Cardiac muscle cell (in vitro differentiated cells and primary cell): ENCODE data around the gene CCIN. TPM values are rescaled to one million over a fixed set of nuclear protein-coding genes. Genes with fewer than 3 reads are reported as not detected.

ENCODE experiments used
- DNase-seq, 2 donors: peaks; one replicate each; pipeline versions ENCODE4 v3.0.0 to v3.0.0-alpha.2; 2010 to 2017; ENCODE audit warnings: low read depth in 1 of 2, low spot score in 1 of 2
- H3K27ac ChIP-seq: fragments of 200-600 bp; sonication (generic); 2 replicates; pipeline ENCODE4 v1.5.1; 2016
- H3K27me3 ChIP-seq: fragments of 200-600 bp; sonication (generic); 2 replicates; pipeline ENCODE4 v1.6.0; 2016; ENCODE audit warnings: control low read depth
- H3K36me3 ChIP-seq: fragments of 200-600 bp; sonication (generic); 2 replicates; pipeline ENCODE4 v1.5.1; 2016; ENCODE audit warnings: control low read depth
- H3K4me1 ChIP-seq: fragments of 200-600 bp; sonication (generic); 2 replicates; pipeline ENCODE4 v1.8.1; 2017; ENCODE audit warnings: low read depth, mild to moderate bottlenecking, mixed run types
- H3K4me3 ChIP-seq: fragments of 200-600 bp; sonication (generic); 2 replicates; pipeline ENCODE4 v1.5.1; 2016; ENCODE audit warnings: mild to moderate bottlenecking
- H3K9me3 ChIP-seq: fragments of 200-600 bp; sonication (generic); 2 replicates; pipeline ENCODE4 v1.5.1; 2017; ENCODE audit warnings: low read depth, mild to moderate bottlenecking, control low read depth
- CTCF ChIP-seq: IDR thresholded peaks from 2 replicates; pipeline ENCODE4 v1.5.1; 2012; ENCODE audit warnings: low read depth, mild to moderate bottlenecking, low read length
- polyA plus RNA-seq: library from polyadenylated mRNA; unstranded; fragments of >200 nt; fragmentation: Nextera tagmentation; extraction: Ambion mirVana; gene quantifications from 2 replicates; pipeline ENCODE4 v1.2.1, GENCODE V29; 2016
- total RNA-seq: library from RNA; depleted of rRNA; stranded (reverse); fragments of >200 nt; gene quantifications from 2 replicates; pipeline ENCODE4 v1.2.3, GENCODE V29; 2016

CCIN gene
- 0.39 TPM in 1 of 2 replicates, not detected in the other for total RNA-seq
- not detected in 2 replicates for polyA plus RNA-seq

GRCh38 chr9:36169166-36169565 is at the start of gene CCIN:
CCIN (plus strand) TSS chr9:36169388; CDS start chr9:36169503, 115 bp downstream.
- Histone ChIP-seq H3K9me3 (no peaks in the 10 kb centered on the region), H3K4me1 (no peaks in the 10 kb centered on the region), H3K4me3 (no peak within 1 kb of the TSS), H3K27ac (no peak within 1 kb of the TSS), H3K27me3 (no peaks in the 10 kb centered on the region), H3K36me3 (no peaks in the 10 kb centered on the region)
- TF ChIP-seq CTCF: no peak
- no peak for DNase-seq

- Histone ChIP-seq H3K27me3 (no peaks in the 10 kb centered on the region), H3K36me3 (peaks cover 2% of the 10 kb centered on the region), H3K27ac (no peak overlapping the region), H3K9me3 (no peaks in the 10 kb centered on the region), H3K4me1 (no peaks in the 10 kb centered on the region), H3K4me3 (no peak overlapping the region)
- no peak for DNase-seq
- no peak for TF ChIP-seq CTCF
Measured at GRCh38 chr9:36119476-36119875, 49.7 kb upstream of the CCIN start.

- Histone ChIP-seq H3K4me3 (no peak overlapping the region), H3K27me3 (no peaks in the 10 kb centered on the region), H3K27ac (no peak overlapping the region), H3K36me3 (peaks cover 2% of the 10 kb centered on the region), H3K9me3 (no peaks in the 10 kb centered on the region), H3K4me1 (no peaks in the 10 kb centered on the region)
- DNase-seq: no peak
- no peak for TF ChIP-seq CTCF
Measured at GRCh38 chr9:36120705-36121104, 48.5 kb upstream of the CCIN start.

GRCh38 chr9:36121971-36122370 is 47.2 kb upstream of the CCIN start:
- H3K4me3 ChIP-seq: no peak overlapping the region
- no peak overlapping the region for H3K27ac ChIP-seq
- no peak for TF ChIP-seq CTCF
- no peaks in the 10 kb centered on the region for H3K27me3 ChIP-seq
- no peaks in the 10 kb centered on the region for H3K9me3 ChIP-seq
- DNase-seq: no peak
- no peaks in the 10 kb centered on the region for H3K4me1 ChIP-seq
- H3K36me3 ChIP-seq: peaks cover 2% of the 10 kb centered on the region

GRCh38 chr9:36123515-36123914 is 45.7 kb upstream of the CCIN start:
- Histone ChIP-seq H3K36me3 (peaks cover 2% of the 10 kb centered on the region), H3K9me3 (no peaks in the 10 kb centered on the region), H3K27ac (no peak overlapping the region), H3K4me3 (no peak overlapping the region), H3K27me3 (no peaks in the 10 kb centered on the region), H3K4me1 (no peaks in the 10 kb centered on the region)
- DNase-seq: no peak
- TF ChIP-seq CTCF: no peak
